Activated CD8-positive, alpha-beta memory T cell treated with anti-CD3 and anti-CD28 coated beads for 48 hours (primary cell): ENCODE measurements around the gene DVL2.

Experiments
- DNase-seq, 3 experiments: peaks; one replicate each; pipeline ENCODE4 v3.0.0-alpha.2; 2020; ENCODE audit warnings: low read depth in 2 of 3, low spot score in 2 of 3

The DVL2 gene

DNA sequence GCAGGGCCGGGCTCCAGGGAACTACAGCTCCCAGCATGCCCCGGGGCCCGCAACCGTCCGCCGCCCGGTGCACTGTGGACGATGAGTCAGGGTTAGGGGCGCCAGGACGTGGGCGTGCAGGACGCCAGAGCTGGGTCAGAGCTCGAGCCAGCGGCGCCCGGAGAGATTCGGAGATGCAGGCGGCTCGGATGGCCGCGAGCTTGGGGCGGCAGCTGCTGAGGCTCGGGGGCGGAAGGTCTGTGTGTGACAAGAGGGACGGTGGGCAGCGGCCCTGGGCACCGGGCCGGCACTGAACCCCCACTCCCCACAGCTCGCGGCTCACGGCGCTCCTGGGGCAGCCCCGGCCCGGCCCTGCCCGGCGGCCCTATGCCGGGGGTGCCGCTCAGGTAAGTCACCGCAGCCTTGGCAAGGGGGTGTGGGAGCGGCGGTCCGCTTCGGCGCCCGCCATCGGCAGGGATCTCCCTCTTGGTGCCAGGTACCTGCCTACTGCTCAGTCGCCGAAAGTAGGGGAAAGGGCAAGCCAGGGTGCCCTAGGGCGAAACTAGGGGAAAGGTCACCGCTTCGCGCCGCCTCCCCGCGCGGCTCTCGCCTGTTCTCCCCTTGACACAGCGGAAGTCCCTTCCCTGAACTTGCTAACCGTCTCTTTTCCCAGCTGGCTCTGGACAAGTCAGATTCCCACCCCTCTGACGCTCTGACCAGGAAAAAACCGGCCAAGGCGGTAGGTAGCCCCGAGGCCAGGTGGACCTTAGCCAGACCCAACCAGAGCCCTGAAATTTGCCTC is 14.3 kb downstream of the DVL2 start, which contains the start of the genes ACADVL and DLG4:
Gene ACADVL (plus strand): TSS at position 127 of the 781 bp plus-strand sequence. CDS start 47 bp downstream, at position 174.
Gene DLG4 (minus strand): TSS at position 25 of the 781 bp plus-strand sequence.
- DNase-seq = peak in 2 of 3 experiments; percentile 74 to 83

DNA sequence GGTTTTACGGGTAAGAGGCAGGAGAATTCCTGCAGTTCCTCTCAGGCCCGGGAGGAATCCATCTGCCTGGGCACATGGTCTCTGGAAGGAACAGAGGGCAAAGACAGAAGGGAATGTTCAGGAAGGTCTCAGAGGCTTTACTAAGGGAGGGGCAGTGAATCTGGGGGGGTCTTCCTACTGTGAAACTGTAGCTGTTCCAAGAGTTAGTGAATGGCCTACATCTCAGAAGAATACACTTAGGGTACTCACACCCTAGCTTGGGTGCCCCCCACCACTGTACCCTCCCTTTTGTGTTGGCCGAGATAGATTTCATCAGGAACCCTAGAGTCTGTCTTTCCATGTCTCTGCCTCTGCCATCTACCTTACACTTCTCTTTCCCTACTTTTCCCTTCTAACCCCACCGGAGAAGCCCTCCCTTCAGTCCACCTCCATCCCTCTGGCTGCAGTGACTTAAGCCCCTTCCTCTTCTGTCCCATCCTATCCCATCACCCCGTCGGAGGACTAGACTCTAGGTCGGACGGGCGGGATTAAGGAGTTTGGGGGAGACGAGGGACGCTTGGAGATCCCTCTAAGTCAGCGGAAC is 15.0 kb downstream of the DVL2 start:
- no peak for DNase-seq

GRCh38 chr17:7218758-7219157 is 15.6 kb downstream of the DVL2 start:
- no peak for DNase-seq

- no peak for DNase-seq
Measured at GRCh38 chr17:7218166-7218565, 16.2 kb downstream of the DVL2 start.

DNA sequence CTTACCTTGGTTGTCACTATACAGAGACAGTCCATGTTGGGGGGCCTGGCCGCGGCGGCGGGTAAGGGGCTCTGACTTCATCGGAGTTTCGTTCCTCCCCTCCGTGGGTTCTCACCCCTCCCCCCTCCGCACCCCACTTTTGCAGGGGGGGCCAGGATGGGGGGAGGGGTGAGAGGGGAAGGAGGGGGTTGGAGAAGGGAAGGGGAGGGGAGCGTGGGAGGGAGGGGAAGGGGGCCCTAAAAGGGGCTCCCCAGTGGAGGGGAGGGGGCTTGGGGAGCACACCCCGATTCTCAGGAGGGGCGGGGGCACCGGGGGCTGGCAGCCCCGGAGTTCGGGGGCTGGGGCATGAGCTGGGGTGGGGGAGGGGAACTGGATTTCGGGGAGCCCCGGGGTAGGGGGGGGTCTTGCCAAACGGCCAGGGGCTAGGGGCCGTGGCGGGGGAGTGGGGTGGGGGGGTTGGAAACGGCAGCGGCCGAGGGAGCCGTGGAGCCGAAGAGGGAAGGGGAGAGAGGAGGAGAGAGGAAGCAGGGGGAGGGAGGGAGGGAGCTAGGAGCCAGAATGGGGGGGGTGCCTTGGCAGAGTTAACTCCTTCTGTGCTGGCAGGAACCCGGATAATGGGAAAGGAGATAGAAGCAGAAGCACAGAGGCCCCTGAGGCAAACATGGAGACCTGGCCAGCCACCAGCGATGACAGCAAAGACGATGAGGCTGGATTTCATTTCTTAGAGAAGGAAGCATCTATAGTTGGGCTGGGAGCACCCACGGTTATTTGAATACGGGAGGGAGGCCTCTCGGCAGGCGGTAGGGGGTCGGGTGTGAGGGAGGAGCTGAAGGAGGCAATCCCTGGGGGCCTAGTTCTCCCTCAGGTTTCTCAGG is 17.0 kb downstream of the DVL2 start:
- no peak for DNase-seq

- DNase-seq = no peak
Measured at GRCh38 chr17:7216242-7217112, 17.8 kb downstream of the DVL2 start.

GRCh38 chr17:7215652-7216180 is 18.6 kb downstream of the DVL2 start:
- no peak for DNase-seq

DNA sequence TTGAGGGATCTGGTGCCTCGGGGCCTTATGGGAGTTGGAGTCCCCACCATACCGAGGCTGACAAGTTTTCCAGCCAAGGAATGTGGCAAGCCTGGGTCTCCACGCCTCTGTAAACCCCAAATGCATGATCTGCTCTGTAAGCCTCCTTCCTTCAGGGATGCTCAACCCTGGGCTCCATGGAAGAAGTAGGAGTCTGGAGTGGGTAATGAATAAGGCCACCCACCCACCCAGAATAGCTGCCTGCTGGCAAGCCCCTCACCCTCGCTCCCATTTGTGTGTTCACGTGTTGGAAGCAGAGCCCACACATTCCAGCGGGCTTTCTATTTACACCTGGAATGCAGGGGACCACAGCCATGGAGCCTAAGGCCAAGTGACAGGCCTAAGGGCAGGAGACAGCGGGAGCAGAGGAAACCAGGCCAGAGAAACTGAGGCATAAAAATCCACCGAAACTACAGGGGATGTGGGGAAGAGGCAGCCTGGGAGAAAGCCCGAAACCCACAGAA is 19.1 kb downstream of the DVL2 start:
- no peak for DNase-seq

GRCh38 chr17:7214300-7215135 is 19.8 kb downstream of the DVL2 start:
- DNase-seq = peak; percentile 98 to 99 (median 99)

- no peak for DNase-seq
Measured at GRCh38 chr17:7213895-7214299, 20.4 kb downstream of the DVL2 start.

- no peak for DNase-seq
Measured at GRCh38 chr17:7211491-7212273, 22.6 kb downstream of the DVL2 start.

- DNase-seq = no peak
Measured at GRCh38 chr17:7208754-7209460, 25.4 kb downstream of the DVL2 start.

DNA sequence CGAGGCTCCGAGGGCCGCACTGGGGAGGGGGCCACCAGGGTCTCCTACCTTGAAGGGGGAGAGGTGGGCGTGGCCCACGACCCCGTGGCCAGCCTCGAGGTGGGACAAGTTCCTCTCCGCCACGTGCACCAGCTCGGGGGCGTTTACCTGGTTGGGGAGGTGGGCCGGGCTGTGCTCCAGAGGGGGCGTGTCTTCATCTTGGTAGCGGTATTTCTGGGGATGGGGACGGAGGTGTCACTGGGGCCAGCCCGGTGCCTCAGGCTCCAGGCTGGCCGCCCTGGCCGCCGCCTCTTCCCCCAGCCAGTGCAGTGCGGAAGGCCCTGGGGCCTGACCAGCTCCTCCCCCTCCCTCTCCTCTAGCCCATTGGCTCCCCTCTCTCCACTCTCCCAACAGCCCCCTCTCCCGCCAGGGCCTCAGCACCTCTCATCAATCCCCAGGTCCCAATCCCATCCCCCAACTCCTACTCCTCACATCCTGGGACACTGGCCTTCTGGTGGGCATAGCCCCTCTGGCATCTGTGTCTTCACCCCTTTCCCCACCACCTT is 26.2 kb downstream of the DVL2 start:
- no peak for DNase-seq

GRCh38 chr17:7207120-7208001 is 27.0 kb downstream of the DVL2 start:
- no peak for DNase-seq

DNA sequence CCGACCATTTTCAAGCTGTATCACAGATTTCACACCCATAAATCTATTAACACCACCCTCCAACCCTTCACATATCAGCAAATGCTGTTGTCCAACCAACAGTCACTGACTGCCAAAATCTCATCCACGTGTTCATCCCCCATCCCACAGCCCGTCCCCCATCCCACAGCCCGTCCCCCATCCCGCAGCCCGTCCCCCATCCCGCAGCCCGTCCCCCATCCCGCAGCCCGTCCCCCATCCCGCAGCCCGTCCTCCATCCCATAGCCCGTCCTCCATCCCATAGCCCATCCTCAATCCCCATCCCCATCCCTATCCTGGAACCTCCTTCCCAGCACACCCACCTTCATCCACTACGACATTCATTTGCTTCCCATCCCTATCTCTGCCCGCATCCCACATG is 28.8 kb downstream of the DVL2 start:
- DNase-seq = no peak

GRCh38 chr17:7204828-7205461 is 29.4 kb downstream of the DVL2 start:
- peak; percentile 81 to 86 (median 86) for DNase-seq
